ENCODE measurements around the gene DPYSL5. TPM values are rescaled to one million over a fixed set of nuclear protein-coding genes. Genes with fewer than 3 reads are reported as not detected.

The DPYSL5 gene
- total RNA-seq, 1 donor from 2014 or later = 0.63 TPM

DNA sequence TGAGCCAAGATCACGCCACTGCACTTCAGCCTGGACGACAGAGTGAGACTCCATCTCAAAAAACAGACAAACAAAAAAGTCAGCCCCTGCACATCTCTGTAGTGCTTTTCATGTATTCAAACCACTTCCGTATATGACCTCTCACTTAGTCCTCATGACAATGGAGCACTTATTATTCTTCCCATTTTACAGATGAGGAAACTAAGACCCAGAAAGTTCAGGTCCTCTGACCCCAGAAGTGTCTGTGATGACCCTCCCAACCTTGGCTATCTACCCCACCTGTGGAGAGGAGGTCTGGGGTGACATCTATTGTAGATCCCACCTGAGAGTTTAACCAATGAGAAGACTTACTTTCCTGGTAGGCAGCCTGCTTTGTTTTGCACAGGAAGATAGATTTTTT is 100.9 kb downstream of the DPYSL5 start:
- no peak for DNase-seq (ENCODE audit: low read depth)
- TF ChIP-seq, protein P1, sequence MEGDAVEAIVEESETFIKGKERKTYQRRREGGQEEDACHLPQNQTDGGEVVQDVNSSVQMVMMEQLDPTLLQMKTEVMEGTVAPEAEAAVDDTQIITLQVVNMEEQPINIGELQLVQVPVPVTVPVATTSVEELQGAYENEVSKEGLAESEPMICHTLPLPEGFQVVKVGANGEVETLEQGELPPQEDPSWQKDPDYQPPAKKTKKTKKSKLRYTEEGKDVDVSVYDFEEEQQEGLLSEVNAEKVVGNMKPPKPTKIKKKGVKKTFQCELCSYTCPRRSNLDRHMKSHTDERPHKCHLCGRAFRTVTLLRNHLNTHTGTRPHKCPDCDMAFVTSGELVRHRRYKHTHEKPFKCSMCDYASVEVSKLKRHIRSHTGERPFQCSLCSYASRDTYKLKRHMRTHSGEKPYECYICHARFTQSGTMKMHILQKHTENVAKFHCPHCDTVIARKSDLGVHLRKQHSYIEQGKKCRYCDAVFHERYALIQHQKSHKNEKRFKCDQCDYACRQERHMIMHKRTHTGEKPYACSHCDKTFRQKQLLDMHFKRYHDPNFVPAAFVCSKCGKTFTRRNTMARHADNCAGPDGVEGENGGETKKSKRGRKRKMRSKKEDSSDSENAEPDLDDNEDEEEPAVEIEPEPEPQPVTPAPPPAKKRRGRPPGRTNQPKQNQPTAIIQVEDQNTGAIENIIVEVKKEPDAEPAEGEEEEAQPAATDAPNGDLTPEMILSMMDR (conservative IDR thresholded peaks at IDR 0.05; ENCODE audit: low read depth, low read length) = no peak

DNA sequence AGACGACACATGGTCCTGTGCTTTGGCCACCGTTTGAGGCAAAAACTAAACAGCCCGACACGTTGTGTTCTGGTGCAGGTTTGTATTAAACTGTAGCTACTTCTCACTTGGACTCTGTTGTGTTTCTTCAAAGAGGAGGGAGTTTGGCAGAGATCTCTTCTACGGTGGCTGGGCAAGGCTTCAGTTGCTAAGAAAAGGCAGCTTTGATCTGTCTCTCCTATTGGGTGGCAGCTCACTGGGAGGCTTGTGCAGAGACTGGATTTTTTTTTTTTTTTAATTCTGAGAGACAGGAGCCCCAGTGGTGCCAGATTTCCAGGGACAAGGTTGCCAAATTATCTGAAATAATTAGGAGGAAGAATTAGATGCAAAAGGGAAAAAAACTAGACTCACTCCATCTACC is 102.3 kb downstream of the DPYSL5 start:
- no peak overlapping the region for H3K4me3 ChIP-seq (ENCODE audit: low read depth, low read length)
- TF ChIP-seq, protein P1 (conservative IDR thresholded peaks at IDR 0.05; ENCODE audit: low read depth, low read length) = no peak
- no peak for DNase-seq (ENCODE audit: low read depth)

More for the DNA sequence above, 100.9 kb downstream of the DPYSL5 start:
- H3K4me3 ChIP-seq (ENCODE audit: low read depth, low read length) = no peak overlapping the region

DNA sequence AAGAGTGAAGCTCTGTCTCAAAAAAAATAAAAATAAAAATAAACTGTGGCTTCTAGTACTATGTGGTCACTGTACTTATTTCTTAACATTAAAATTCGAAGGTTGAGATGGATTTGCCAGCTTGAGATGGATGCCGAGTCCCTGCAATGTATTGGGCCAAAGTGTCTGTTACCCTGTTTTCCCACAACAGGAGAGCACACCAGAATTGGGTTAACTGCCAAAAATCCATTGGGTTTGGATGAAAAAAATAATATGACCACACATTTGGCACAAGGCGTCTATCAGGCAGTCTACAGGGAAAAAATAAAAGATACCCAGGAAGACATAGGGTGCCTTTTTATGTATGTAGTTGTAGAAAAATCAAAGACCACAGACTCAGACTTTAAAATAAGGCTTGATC is 103.3 kb downstream of the DPYSL5 start:
- no peak overlapping the region for H3K4me3 ChIP-seq (ENCODE audit: low read depth, low read length)
- TF ChIP-seq, protein P1 (conservative IDR thresholded peaks at IDR 0.05; ENCODE audit: low read depth, low read length) = no peak
- no peak for DNase-seq (ENCODE audit: low read depth)

DNA sequence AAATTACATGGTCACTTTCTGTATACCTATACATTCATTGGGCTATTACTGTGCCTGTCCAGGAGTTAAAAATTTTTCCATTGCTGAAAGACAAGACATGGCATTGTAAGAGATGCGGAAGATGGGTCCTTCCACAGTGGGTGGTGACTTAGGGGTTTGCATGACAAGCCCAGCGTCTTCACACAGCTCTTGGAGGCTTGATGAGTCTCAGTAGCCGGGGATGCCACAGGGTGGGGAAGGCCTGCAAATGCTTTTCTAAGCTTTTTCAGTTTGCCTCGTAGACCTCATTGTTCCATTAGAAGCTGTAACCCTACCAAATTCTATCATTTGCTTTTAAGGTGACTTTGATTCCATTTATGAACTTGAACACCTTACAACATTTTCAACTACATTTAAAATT is 104.4 kb downstream of the DPYSL5 start:
- no peak overlapping the region for H3K4me3 ChIP-seq (ENCODE audit: low read depth, low read length)
- DNase-seq (ENCODE audit: low read depth) = no peak
- TF ChIP-seq, protein P1 (conservative IDR thresholded peaks at IDR 0.05; ENCODE audit: low read depth, low read length) = no peak

DNA sequence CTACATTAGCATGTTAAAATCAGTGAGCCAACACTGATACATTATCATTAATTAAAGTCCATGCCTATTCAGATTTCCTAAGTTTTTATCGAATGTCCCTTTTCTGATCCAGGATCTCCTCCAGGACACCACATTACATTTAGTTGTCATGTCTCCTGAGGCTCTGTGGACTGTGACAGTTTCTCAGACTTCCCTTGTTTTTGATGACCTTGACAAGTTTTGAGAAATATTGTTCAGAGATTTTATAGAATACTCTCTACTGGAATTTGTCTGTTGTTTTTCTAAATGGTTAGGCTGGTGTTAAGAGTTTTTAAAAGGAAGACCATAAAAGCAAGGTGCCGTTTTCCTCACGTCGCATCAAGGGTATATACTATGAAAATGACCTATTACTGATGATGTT is 106.2 kb downstream of the DPYSL5 start:
- TF ChIP-seq, protein P1 (conservative IDR thresholded peaks at IDR 0.05; ENCODE audit: low read depth, low read length) = no peak
- DNase-seq (ENCODE audit: low read depth) = no peak
- H3K4me3 ChIP-seq (ENCODE audit: low read depth, low read length) = no peak overlapping the region

DNA sequence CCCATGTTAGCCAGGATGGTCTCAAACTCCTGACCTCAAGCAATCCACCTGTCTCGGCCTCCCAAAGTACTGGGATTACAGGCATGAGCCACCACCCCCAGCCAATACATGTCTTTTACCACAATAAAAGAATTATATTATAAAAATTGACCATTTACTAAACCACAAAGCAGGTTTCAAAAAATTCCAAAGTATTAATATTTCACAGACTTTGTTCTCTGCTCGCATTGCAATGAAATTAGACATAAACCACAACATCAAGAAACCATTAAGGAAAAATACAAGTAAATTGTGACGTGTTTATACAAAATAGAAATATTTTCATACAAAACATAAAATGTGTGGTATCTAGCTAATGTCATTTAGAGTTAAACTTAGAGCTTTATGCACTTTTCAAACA is 109.1 kb downstream of the DPYSL5 start:
- no peak overlapping the region for H3K4me3 ChIP-seq (ENCODE audit: low read depth, low read length)
- TF ChIP-seq, protein P1 (conservative IDR thresholded peaks at IDR 0.05; ENCODE audit: low read depth, low read length) = no peak
- DNase-seq (ENCODE audit: low read depth) = no peak

DNA sequence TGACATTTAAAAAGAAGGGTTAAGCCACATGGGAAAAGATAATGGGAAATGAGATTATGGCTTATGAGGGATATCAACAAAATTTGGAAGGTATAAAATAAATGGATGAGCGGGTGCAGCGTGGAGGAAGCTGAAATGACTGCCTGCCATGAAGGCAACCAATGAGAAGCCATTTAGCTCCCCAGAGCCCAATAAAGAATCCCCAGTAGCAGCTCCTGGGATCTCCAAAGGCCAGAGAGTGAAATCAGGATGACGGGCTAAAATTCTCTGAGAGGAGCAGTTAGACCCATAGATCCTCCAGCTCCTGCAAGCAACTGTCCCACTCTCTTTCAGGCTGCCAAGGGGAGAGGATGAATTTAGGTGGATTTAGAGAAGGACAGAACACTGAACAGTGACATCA is 109.6 kb downstream of the DPYSL5 start:
- TF ChIP-seq, protein P1 (conservative IDR thresholded peaks at IDR 0.05; ENCODE audit: low read depth, low read length) = no peak
- H3K4me3 ChIP-seq (ENCODE audit: low read depth, low read length) = no peak overlapping the region
- no peak for DNase-seq (ENCODE audit: low read depth)
